H4 (cell line): Measurements from ENCODE around the gene BSN. TPM values are rescaled to one million over a fixed set of nuclear protein-coding genes. Genes with fewer than 3 reads are reported as not detected.

Source experiments
- DNase-seq: peaks from one replicate; pipeline ENCODE4 v3.0.0-alpha.2; 2015; ENCODE audit warnings: low spot score
- total RNA-seq: library from RNA; depleted of rRNA; stranded (reverse); fragments of >200 nt; shearing (Covaris generic); gene quantifications from 2 replicates; pipeline ENCODE4 v1.2.3, GENCODE V29; 2014; rRNA removed

Gene BSN
- total RNA-seq, 1 experiment from 2014 or later: 0.04 TPM

DNA sequence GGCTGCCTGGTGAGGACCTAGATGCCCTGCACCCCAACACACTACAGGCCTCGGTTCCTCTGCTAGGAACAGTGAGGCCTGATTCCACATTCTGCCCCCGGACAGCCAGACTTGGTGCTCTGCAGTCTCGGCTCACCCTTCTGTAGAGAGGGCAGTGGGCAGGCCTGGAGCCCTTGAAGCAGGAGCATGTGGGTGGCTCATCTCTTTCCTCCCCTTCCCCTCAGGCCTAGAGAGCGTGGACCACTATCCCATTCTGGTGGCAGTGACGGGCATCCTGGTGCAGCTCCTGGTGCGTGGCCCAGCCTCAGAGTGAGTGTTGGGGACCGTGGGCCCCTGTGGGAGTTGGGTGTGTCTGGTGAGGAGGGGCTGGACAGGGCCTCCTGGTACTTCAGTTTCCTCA, 161.9 kb downstream of the BSN start:
- DNase-seq: no peak

- DNase-seq: no peak
Observed at GRCh38 chr3:49716691-49717210, 162.5 kb downstream of the BSN start.

- no peak for DNase-seq
Observed at GRCh38 chr3:49717211-49717958, 163.1 kb downstream of the BSN start.

GRCh38 chr3:49717959-49718857, 163.9 kb downstream of the BSN start:
- DNase-seq: no peak

DNA sequence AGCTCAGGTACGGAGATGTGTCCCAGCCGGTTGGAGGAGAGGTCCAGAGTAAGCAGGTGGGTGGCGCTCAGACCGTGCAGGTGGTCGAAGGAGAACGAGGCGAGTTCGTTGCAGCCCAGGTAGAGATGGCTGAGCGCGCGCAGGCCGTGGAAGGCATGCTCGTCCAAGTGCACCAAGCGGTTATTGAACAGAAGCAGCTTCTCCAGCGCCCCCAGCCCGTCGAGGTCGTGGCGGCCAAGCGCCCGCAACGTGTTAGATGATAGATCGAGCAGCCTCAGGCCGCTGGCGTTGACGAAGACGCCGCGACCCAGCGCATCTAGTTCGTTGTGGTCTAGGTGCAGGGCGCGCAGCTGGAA, 164.6 kb downstream of the BSN start:
- DNase-seq: no peak

- DNase-seq: no peak
Observed at GRCh38 chr3:49719214-49719884, 165.1 kb downstream of the BSN start, which contains the start of gene AMIGO3. Gene AMIGO3 (minus strand): TSS chr3:49719684. CDS start chr3:49719465, 219 bp downstream.

Other genes starting within 250 kb of the BSN start
- gene USP4, start 214.4 kb upstream of the BSN start, total RNA-seq: 2.7 and 6.5 TPM in 2 replicates
- 187 and 194 TPM in 2 replicates for gene GPX1, start 196.1 kb upstream of the BSN start, total RNA-seq
- 283 and 305 TPM in 2 replicates for gene RHOA, start 142.5 kb upstream of the BSN start, total RNA-seq
- gene TCTA, start 142.1 kb upstream of the BSN start, total RNA-seq: 23.8 and 27.6 TPM in 2 replicates
- 1.2 TPM in 1 of 2 replicates, not detected in the other for gene AMT, start 132.0 kb upstream of the BSN start, total RNA-seq
- gene NICN1, start 125.2 kb upstream of the BSN start, total RNA-seq: 1.1 and 1.3 TPM in 2 replicates
- gene DAG1, start 84.2 kb upstream of the BSN start, total RNA-seq: 30.8 and 32.4 TPM in 2 replicates
- gene APEH, start 119.9 kb downstream of the BSN start, total RNA-seq: 78.3 and 86.6 TPM in 2 replicates
- gene MST1, start 135.0 kb downstream of the BSN start, total RNA-seq: 0.10 TPM in 1 of 2 replicates, not detected in the other
- 8.4 and 11.8 TPM in 2 replicates for gene RNF123, start 135.1 kb downstream of the BSN start, total RNA-seq
- gene AMIGO3, start 165.2 kb downstream of the BSN start, total RNA-seq: not detected in 2 replicates
- 11.9 and 15.1 TPM in 2 replicates for gene GMPPB, start 169.5 kb downstream of the BSN start, total RNA-seq
- 13.0 and 18.0 TPM in 2 replicates for gene IP6K1, start 232.1 kb downstream of the BSN start, total RNA-seq
- gene CDHR4, start 245.4 kb downstream of the BSN start, total RNA-seq: not detected in 2 replicates
- 0.68 and 2.1 TPM in 2 replicates for gene INKA1, start 248.8 kb downstream of the BSN start, total RNA-seq